Measurements from ENCODE around the gene UTP18. TPM values are rescaled to one million over a fixed set of nuclear protein-coding genes. Genes with fewer than 3 reads are reported as not detected.

UTP18 gene
- total RNA-seq, 1 experiment from 2014 or later: 68.8 TPM

DNA sequence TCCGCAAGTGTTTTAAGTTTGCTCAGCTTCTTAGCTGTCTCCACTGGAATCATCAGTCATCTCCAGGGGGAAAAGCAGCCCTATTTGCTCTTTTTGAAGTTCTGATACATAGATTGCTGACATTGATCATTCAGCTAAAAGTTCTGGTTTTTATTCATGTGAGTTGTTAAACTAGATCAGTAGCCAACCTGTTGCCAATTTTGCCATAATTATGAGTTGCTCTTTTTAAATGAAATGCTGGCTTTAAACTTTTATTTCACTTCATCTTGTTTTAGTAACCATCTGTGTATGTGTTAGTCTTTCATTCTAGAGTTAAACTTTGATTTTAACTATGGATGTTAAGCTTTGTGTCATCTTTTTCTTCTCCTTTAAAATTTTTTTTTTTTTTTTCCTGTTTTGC is 12.5 kb downstream of the UTP18 start (continued):
- TF ChIP-seq FOXP1 (CRISPR knock-in tag; IDR thresholded peaks at IDR 0.05; ENCODE audit: borderline replicate concordance) (no peak), TEAD1 (CRISPR knock-in tag; IDR thresholded peaks at IDR 0.05) (no peak)
- TF ChIP-seq, protein P1, sequence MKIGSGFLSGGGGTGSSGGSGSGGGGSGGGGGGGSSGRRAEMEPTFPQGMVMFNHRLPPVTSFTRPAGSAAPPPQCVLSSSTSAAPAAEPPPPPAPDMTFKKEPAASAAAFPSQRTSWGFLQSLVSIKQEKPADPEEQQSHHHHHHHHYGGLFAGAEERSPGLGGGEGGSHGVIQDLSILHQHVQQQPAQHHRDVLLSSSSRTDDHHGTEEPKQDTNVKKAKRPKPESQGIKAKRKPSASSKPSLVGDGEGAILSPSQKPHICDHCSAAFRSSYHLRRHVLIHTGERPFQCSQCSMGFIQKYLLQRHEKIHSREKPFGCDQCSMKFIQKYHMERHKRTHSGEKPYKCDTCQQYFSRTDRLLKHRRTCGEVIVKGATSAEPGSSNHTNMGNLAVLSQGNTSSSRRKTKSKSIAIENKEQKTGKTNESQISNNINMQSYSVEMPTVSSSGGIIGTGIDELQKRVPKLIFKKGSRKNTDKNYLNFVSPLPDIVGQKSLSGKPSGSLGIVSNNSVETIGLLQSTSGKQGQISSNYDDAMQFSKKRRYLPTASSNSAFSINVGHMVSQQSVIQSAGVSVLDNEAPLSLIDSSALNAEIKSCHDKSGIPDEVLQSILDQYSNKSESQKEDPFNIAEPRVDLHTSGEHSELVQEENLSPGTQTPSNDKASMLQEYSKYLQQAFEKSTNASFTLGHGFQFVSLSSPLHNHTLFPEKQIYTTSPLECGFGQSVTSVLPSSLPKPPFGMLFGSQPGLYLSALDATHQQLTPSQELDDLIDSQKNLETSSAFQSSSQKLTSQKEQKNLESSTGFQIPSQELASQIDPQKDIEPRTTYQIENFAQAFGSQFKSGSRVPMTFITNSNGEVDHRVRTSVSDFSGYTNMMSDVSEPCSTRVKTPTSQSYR (CRISPR knock-in tag; IDR thresholded peaks at IDR 0.05): no peak
- TF ChIP-seq, protein P2, sequence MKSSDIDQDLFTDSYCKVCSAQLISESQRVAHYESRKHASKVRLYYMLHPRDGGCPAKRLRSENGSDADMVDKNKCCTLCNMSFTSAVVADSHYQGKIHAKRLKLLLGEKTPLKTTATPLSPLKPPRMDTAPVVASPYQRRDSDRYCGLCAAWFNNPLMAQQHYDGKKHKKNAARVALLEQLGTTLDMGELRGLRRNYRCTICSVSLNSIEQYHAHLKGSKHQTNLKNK (CRISPR knock-in tag; IDR thresholded peaks at IDR 0.05): no peak
- TF ChIP-seq, protein P3, sequence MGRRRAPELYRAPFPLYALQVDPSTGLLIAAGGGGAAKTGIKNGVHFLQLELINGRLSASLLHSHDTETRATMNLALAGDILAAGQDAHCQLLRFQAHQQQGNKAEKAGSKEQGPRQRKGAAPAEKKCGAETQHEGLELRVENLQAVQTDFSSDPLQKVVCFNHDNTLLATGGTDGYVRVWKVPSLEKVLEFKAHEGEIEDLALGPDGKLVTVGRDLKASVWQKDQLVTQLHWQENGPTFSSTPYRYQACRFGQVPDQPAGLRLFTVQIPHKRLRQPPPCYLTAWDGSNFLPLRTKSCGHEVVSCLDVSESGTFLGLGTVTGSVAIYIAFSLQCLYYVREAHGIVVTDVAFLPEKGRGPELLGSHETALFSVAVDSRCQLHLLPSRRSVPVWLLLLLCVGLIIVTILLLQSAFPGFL (CRISPR knock-in tag; IDR thresholded peaks at IDR 0.05; ENCODE audit: borderline replicate concordance): no peak

GRCh38 chr17:51275381-51275780 is 15.0 kb downstream of the UTP18 start:
- DNase-seq (ENCODE audit: low spot score): no peak
- ChIA-PET CTCF (interaction anchor here (0.7 kb wide), 1 partner anchor 110 kb away, joined by 4 read pairs; no protein-coding TSS in a partner anchor), POLR2A (no interaction called here)
- H3K4me1 Mint-ChIP-seq: no peaks in the 10 kb centered on the region
- no peaks in the 10 kb centered on the region for H3K27me3 Mint-ChIP-seq (ENCODE audit: low read depth)
- ATAC-seq: no peak
- TF ChIP-seq, protein P4, sequence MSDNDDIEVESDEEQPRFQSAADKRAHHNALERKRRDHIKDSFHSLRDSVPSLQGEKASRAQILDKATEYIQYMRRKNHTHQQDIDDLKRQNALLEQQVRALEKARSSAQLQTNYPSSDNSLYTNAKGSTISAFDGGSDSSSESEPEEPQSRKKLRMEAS (CRISPR knock-in tag; IDR thresholded peaks at IDR 0.05): no peak
- no peak for TF ChIP-seq USF2 (CRISPR knock-in tag; IDR thresholded peaks at IDR 0.05)
- TF ChIP-seq CREM (CRISPR knock-in tag; IDR thresholded peaks at IDR 0.05): no peak
- TF ChIP-seq ZNF671 (CRISPR knock-in tag; IDR thresholded peaks at IDR 0.05): no peak
- no peak for TF ChIP-seq NR1H2 (CRISPR knock-in tag; IDR thresholded peaks at IDR 0.05)
- no peak overlapping the region for H3K27ac Mint-ChIP-seq
- no peaks in the 10 kb centered on the region for H3K9me3 Mint-ChIP-seq
- H3K36me3 Mint-ChIP-seq: peaks cover 74% of the 10 kb centered on the region
- H3K4me3 Mint-ChIP-seq: no peak overlapping the region

DNA sequence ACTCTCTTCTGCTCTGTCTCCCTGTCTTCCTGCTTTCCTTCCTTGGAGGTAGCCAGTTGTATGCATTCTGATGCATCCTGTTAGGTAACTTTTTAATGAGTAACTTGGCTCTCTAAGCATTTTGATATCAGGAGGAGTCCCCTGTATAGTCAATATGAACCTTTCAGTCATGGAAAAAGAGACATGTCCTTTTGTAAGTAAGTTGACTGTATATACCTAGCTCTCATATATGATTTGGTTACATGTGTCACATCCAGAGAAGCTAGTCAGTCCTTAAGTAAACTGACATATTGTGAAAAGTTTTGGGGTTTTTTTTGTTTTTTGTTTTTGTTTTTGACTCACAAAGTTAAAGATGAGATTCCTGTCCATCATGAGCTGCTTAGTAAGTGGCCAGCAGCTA is 18.8 kb downstream of the UTP18 start:
- Mint-ChIP-seq H3K27me3 (ENCODE audit: low read depth) (no peaks in the 10 kb centered on the region), H3K27ac (no peak overlapping the region), H3K36me3 (peaks cover 64% of the 10 kb centered on the region), H3K9me3 (no peaks in the 10 kb centered on the region), H3K4me3 (no peak overlapping the region), H3K4me1 (no peaks in the 10 kb centered on the region)
- no peak for DNase-seq (ENCODE audit: low spot score)
- POLR2A ChIA-PET: no interaction called here
- ATAC-seq: no peak
- CTCF ChIA-PET: no interaction called here
- TF ChIP-seq AFF4 (CRISPR knock-in tag; IDR thresholded peaks at IDR 0.05; ENCODE audit: borderline replicate concordance) (no peak), CREB1 (CRISPR knock-in tag; IDR thresholded peaks at IDR 0.05) (no peak), NR1H2 (CRISPR knock-in tag; IDR thresholded peaks at IDR 0.05) (no peak), KAT7 (CRISPR knock-in tag; IDR thresholded peaks at IDR 0.05; ENCODE audit: borderline replicate concordance) (no peak), ZNF425 (CRISPR knock-in tag; conservative IDR thresholded peaks at IDR 0.05) (no peak), GTF2I (CRISPR knock-in tag; conservative IDR thresholded peaks at IDR 0.05) (no peak)
- TF ChIP-seq, protein P2 (CRISPR knock-in tag; IDR thresholded peaks at IDR 0.05): no peak
- TF ChIP-seq, protein P5, sequence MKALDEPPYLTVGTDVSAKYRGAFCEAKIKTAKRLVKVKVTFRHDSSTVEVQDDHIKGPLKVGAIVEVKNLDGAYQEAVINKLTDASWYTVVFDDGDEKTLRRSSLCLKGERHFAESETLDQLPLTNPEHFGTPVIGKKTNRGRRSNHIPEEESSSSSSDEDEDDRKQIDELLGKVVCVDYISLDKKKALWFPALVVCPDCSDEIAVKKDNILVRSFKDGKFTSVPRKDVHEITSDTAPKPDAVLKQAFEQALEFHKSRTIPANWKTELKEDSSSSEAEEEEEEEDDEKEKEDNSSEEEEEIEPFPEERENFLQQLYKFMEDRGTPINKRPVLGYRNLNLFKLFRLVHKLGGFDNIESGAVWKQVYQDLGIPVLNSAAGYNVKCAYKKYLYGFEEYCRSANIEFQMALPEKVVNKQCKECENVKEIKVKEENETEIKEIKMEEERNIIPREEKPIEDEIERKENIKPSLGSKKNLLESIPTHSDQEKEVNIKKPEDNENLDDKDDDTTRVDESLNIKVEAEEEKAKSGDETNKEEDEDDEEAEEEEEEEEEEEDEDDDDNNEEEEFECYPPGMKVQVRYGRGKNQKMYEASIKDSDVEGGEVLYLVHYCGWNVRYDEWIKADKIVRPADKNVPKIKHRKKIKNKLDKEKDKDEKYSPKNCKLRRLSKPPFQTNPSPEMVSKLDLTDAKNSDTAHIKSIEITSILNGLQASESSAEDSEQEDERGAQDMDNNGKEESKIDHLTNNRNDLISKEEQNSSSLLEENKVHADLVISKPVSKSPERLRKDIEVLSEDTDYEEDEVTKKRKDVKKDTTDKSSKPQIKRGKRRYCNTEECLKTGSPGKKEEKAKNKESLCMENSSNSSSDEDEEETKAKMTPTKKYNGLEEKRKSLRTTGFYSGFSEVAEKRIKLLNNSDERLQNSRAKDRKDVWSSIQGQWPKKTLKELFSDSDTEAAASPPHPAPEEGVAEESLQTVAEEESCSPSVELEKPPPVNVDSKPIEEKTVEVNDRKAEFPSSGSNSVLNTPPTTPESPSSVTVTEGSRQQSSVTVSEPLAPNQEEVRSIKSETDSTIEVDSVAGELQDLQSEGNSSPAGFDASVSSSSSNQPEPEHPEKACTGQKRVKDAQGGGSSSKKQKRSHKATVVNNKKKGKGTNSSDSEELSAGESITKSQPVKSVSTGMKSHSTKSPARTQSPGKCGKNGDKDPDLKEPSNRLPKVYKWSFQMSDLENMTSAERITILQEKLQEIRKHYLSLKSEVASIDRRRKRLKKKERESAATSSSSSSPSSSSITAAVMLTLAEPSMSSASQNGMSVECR (CRISPR knock-in tag; IDR thresholded peaks at IDR 0.05; ENCODE audit: borderline replicate concordance): no peak
